OCI-M2 (cell line): ENCODE data around the gene SEC16B.

ENCODE experiments used
- DNase-seq: peaks from one replicate; lab custom pipeline; 2025; ENCODE audit not compliant: unreplicated experiment; lab: John Stamatoyannopoulos, UW

SEC16B gene

GRCh38 chr1:177977141-177977540 lies 7.3 kb upstream of the SEC16B start:
- no peak for DNase-seq

GRCh38 chr1:177976596-177976995 lies 6.7 kb upstream of the SEC16B start:
- DNase-seq, result no peak

DNA sequence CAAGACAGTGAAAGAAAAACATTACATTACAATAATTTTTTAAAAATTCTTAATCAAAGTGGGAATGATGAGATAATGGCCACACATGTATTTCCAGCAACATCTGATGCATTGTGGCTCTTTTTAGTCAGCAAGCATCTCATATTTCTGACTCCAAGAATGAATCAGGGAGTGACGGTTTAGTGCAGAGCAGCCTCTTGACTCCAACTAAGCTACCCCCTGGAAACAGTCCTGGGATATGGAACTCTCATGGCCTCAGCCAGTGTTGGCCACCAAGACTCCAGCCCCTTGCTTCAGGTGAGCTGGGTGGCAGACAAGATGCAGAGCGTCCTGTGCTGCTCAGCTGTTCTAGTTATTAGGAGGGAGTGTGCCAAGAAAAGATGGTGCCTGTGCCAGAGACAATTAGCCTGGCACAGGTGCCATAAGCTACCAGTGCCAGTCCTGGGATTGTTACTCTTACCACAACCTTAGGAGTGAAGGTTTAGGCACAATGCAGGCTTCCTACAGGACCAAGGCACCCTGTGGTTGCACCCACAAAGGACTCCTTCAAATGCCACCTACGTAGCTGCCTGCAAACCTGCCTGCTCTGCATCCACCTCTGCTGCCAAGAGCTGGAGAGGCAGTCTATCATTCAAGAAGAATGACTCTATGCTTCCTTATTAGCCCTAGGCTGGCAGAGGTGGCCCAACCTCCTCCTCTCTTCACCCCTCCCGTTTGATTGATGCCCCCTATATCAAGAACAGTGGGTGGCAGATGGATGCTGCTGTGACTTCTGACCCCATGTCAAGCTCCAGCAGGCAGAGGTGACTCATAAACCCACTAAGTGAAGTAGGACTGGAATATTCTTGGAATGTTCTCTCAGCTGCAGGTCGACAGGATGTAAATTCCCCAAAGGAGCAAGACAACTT lies 6.0 kb upstream of the SEC16B start:
- DNase-seq, result no peak

GRCh38 chr1:177973585-177973984 lies 3.7 kb upstream of the SEC16B start:
- no peak for DNase-seq

GRCh38 chr1:177969109-177969508 lies 749 bp downstream of the SEC16B start:
- DNase-seq, result no peak

GRCh38 chr1:177966199-177966598 lies 3.7 kb downstream of the SEC16B start:
- DNase-seq, result no peak

- DNase-seq, result no peak
Observed at GRCh38 chr1:177965293-177965692, 4.6 kb downstream of the SEC16B start.

DNA sequence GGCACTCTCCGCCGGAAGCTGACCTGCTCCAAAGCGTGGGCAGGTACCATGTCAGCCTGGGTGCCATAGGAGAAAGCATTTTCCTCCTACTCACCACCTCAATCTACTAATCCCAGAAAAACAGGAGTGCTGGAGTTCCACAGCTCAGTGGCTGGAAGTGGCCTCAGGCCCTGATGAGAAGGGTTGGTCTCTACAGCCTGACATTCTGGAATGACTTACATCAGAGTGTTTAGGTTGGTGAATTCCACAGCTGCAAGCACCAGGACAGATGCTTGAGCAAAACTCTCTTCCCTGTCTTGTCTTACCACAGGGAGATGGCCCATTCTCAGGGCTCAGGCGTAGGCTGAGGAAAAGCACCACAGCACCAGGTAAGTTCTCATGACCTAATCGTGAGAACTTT lies 5.5 kb downstream of the SEC16B start:
- DNase-seq, result no peak

DNA sequence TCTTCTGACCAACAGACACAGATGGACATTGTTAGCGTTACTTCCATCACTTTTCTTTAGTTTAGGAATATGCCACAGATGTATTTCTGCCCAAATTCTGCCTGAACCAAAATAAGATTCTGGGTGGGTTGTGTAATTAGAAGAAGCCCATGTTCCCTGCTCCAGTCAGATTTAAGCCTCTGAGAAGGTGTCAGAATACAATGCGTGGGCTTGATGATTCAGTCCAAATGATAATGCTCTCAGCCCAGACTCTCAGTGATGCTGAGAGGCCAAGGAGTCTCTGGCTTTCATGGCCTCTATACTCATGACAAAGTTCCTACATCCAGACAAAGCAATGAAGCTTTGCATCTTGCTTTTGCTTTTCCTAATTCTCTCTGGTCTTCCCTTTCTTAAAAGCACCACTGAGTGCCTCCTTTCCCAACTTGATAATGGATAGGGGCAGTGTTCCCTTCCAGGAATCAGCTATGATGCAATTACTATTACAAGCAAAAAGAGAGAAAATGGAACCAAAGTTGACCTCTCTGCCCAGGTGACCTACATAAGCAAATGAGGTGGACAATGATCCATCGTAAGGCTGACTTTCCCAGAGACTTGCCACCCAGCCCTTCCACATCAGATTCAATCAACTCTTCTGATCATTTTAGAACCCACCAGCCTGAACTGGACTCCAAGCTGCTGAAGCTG lies 8.8 kb downstream of the SEC16B start:
- DNase-seq, result no peak

DNA sequence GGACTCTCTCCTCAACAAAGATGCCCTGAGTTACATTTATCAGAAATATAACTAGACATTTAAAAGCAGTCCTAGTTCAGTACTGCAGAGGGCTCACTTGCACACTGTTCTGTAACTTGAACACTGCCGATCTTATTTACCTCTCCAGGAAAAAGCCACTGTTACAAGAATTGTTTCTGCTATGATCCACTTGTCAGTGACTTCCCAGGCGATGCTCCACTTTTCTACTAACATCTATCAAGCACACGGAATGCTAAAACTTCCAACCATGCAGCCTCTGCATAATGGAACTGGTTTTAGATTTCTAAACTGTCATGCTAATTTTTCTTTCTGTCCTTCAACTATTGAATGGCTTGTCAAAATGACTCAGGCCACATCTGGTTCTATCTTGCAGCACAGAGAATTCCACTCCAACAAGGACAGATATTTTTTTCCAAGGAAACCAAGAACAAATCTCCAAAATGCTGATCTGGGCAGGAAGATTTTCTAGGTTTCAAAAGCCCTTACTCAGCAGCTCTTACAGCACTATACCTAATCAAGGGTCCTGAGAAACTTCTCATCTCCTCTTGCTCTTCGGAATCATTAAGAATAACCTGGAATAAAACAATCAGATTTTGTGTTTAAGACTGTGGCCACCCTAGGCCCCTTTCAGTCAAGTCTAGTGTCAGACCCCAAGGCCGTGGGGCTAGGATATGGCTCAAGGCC lies 9.9 kb downstream of the SEC16B start:
- no peak for DNase-seq

DNA sequence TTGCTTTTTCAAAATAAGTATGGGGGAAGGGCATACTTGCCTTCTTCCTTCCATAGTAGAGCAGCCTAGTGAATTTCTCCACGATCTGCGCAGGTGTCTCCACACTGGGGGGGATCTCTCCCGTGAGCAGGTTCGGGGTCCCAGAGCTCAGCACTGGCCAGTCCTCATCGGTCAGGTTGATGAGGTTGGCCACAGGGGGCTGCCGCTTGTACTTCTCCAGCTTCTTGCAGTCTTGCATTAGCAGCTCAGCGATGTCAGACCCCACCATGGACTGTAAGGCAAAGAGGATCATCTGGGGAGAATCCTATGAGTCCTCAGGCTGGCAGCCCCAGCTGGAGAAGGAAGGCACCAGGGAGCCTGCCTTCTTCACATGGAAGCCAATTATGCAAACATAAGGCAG lies 11.8 kb downstream of the SEC16B start:
- DNase-seq, result no peak

- DNase-seq, result no peak
Observed at GRCh38 chr1:177954076-177954475, 15.8 kb downstream of the SEC16B start.

- DNase-seq, result no peak
Observed at GRCh38 chr1:177953549-177953948, 16.3 kb downstream of the SEC16B start.

- DNase-seq, result no peak
Observed at GRCh38 chr1:177952691-177953090, 17.2 kb downstream of the SEC16B start.

- no peak for DNase-seq
Observed at GRCh38 chr1:177952249-177952648, 17.6 kb downstream of the SEC16B start.

DNA sequence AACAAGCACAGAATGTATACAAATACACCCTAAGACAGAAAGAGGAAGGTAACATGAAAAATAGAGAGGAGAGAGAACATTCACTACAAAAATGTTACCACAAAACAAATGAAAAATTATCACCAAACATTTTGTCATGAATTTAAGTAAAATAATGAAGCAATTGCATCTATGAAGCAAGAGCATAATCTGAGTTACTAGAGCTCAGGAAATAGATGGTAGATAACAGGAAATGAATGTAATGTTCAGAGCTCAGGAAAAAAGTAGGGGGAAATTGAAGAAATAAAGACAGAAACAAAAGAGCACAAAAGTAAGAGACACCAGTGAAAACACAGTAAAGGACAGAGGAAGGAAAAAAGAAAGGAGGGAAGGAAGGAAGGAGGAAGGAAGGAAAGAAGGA lies 19.4 kb downstream of the SEC16B start:
- no peak for DNase-seq

GRCh38 chr1:177948336-177948972 lies 21.4 kb downstream of the SEC16B start:
- DNase-seq, result no peak

GRCh38 chr1:177947623-177948022 lies 22.2 kb downstream of the SEC16B start:
- DNase-seq, result no peak

DNA sequence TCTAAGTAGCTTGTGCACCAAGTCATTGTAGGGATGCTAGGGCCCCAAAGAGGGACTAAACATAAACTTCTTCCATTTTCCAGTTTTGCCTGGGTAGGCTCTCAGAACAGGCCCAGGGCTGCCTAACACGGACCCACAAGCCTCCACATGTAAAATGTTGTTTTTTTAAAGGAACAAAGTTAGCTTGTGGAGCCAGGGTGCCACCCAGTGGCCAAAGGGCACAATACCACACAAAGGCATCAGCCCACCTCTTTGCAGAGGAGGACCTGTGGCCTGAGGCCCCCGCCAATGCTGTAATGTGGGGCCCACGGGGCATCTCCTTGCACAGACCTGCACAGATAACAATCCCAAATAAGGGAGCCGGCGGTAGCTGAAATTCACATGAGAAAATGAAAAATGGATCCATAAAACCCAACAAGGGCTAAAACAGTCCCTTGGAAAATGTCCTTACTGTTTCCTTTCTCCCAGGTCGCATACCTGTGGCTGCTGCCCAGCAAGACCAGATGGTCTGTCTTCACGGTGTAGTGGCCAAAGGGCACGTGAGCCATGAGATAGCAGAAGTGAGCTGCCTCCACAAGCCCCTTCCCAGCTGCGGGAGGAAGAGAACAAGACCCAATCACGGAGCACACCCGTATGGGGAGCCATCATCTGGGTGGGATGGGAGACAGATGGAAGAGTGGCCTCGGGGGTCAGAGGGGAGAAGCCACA lies 23.8 kb downstream of the SEC16B start:
- no peak for DNase-seq

- DNase-seq, result no peak
Observed at GRCh38 chr1:177944016-177944949, 25.6 kb downstream of the SEC16B start.
